OCI-LY1 (cell line): ENCODE measurements around the gene TMEM9B.

ENCODE experiments used
- CTCF ChIP-seq: fragments of 200-600 bp; sonication (generic), shearing (Covaris generic); IDR thresholded peaks from 2 replicates; pipeline ENCODE4 v1.5.1; 2017; ENCODE audit warnings: mild to moderate bottlenecking, antibody characterized with exemption, low read length, moderate library complexity, mixed read lengths
- EZH2 ChIP-seq: fragments of 200-600 bp; sonication (generic), shearing (Covaris generic); IDR thresholded peaks from 2 replicates; pipeline ENCODE4 v1.8.0; 2017; ENCODE audit warnings: borderline replicate concordance, mixed run types, mild to moderate bottlenecking, antibody characterized with exemption, low read length, moderate library complexity, mixed read lengths

GRCh38 chr11:8933931-8934330 lies 30.3 kb downstream of the TMEM9B start:
- no peak for TF ChIP-seq CTCF
- no peak for TF ChIP-seq EZH2
